HEK293 (cell line): ENCODE data around the gene SPRR5.
A peak's percentile ranks its signal among the peaks of the same experiment; 100 is the strongest.

ENCODE experiments used
- CTCF ChIA-PET: fragments of 350-600 bp; formaldehyde crosslinking; extraction: SDS; loops from one replicate; lab custom pipeline; 2021; ENCODE audit warnings: antibody characterized with exemption; lab: Yijun Ruan, JAX
- POLR2A ChIA-PET: fragments of 300-600 bp; formaldehyde crosslinking; extraction: SDS; loops from one replicate; lab custom pipeline; 2020; ENCODE audit warnings: antibody characterized with exemption, inconsistent platforms; lab: Yijun Ruan, JAX
- H3K27ac ChIP-seq: fragments of 200-500 bp; sonication (Bioruptor generic); 2 replicates; pipeline ENCODE4 v1.5.1; 2014; ENCODE audit warnings: low read depth, low read length, control low read depth, inconsistent platforms; ENCODE audit errors: extremely low read depth
- H3K36me3 ChIP-seq, 2 experiments: fragments of 200-500 bp in 1 of 2; sonication (Bioruptor generic) in 1 of 2; 1 replicate in 1 of 2; 2 replicates in 1 of 2; pipeline ENCODE4 v1.5.1; 2014 to 2017; ENCODE audit warnings: inconsistent platforms in 2 of 2, low read length in 2 of 2; ENCODE audit not compliant: control insufficient read depth in 2 of 2, insufficient read depth in 1 of 2
- H3K4me1 ChIP-seq: fragments of 200-500 bp; sonication (Bioruptor generic); 2 replicates; pipeline ENCODE4 v1.5.1; 2014; ENCODE audit warnings: mild to moderate bottlenecking, low read length, inconsistent platforms; ENCODE audit not compliant: control insufficient read depth, insufficient read depth
- H3K4me3 ChIP-seq: 2 replicates; pipeline ENCODE4 v1.5.1; 2011; ENCODE audit warnings: low read depth, mild to moderate bottlenecking, control low read depth, low read length, moderate library complexity
- H3K9me3 ChIP-seq: fragments of 200-500 bp; sonication (Bioruptor generic); 2 replicates; pipeline ENCODE4 v1.5.1; 2014; ENCODE audit warnings: low read depth, low read length, inconsistent platforms; ENCODE audit not compliant: control insufficient read depth, insufficient read depth
- ATF2 ChIP-seq: fragments of 450-650 bp; formaldehyde crosslinking; IDR thresholded peaks from 2 replicates; pipeline ENCODE4 v1.5.1; 2016; ENCODE audit warnings: missing biosample characterization, missing genetic modification characterization, low read depth
- EGR2 ChIP-seq: fragments of 450-650 bp; formaldehyde crosslinking; IDR thresholded peaks from 2 replicates; pipeline ENCODE4 v1.5.1; 2016; ENCODE audit warnings: low read depth, missing biosample characterization, missing genetic modification characterization
- IKZF3 ChIP-seq: fragments of 450-650 bp; IDR thresholded peaks from 2 replicates; pipeline ENCODE4 v1.5.0; 2018; ENCODE audit warnings: missing biosample characterization, mild to moderate bottlenecking, missing genetic modification characterization, moderate library complexity
- KLF10 ChIP-seq: fragments of 450-650 bp; IDR thresholded peaks from 2 replicates; pipeline ENCODE4 v1.5.1; 2018; ENCODE audit warnings: missing biosample characterization, mild to moderate bottlenecking, missing genetic modification characterization
- KLF17 ChIP-seq: fragments of 450-650 bp; formaldehyde crosslinking; IDR thresholded peaks from 2 replicates; pipeline ENCODE4 v1.5.1; 2016; ENCODE audit warnings: missing biosample characterization, missing genetic modification characterization
- SP3 ChIP-seq: fragments of 450-650 bp; formaldehyde crosslinking; IDR thresholded peaks from 2 replicates; pipeline ENCODE4 v1.5.1; 2016; ENCODE audit warnings: missing biosample characterization, missing genetic modification characterization
- ZBTB48 ChIP-seq: fragments of 450-650 bp; formaldehyde crosslinking; IDR thresholded peaks from 2 replicates; pipeline ENCODE4 v1.5.1; 2016; ENCODE audit warnings: missing biosample characterization, missing genetic modification characterization
- ZNF148 ChIP-seq: fragments of 450-650 bp; formaldehyde crosslinking; IDR thresholded peaks from 2 replicates; pipeline ENCODE4 v1.5.0; 2017; ENCODE audit warnings: missing biosample characterization, missing genetic modification characterization, borderline replicate concordance
- ZNF157 ChIP-seq: fragments of 450-650 bp; formaldehyde crosslinking; IDR thresholded peaks from 2 replicates; pipeline ENCODE4 v1.5.1; 2016; ENCODE audit warnings: missing biosample characterization, missing genetic modification characterization
- ZNF2 ChIP-seq: fragments of 450-650 bp; formaldehyde crosslinking; IDR thresholded peaks from 2 replicates; pipeline ENCODE4 v1.5.1; 2016; ENCODE audit warnings: missing biosample characterization, missing genetic modification characterization
- ZNF24 ChIP-seq: fragments of 450-650 bp; formaldehyde crosslinking; IDR thresholded peaks from 2 replicates; pipeline ENCODE4 v1.5.1; 2016; ENCODE audit warnings: missing biosample characterization, missing genetic modification characterization
- ZNF311 ChIP-seq: fragments of 450-650 bp; formaldehyde crosslinking; IDR thresholded peaks from 2 replicates; pipeline ENCODE4 v1.5.1; 2017; ENCODE audit warnings: missing biosample characterization, missing genetic modification characterization, borderline replicate concordance
- ZNF324 ChIP-seq: fragments of 450-650 bp; formaldehyde crosslinking; IDR thresholded peaks from 2 replicates; pipeline ENCODE4 v1.5.1; 2016; ENCODE audit warnings: missing biosample characterization, missing genetic modification characterization
- ZNF341 ChIP-seq: fragments of 450-650 bp; formaldehyde crosslinking; IDR thresholded peaks from 2 replicates; pipeline ENCODE4; 2016; ENCODE audit warnings: low read depth, missing biosample characterization, missing genetic modification characterization
- ZNF350 ChIP-seq: fragments of 450-650 bp; formaldehyde crosslinking; IDR thresholded peaks from 2 replicates; pipeline ENCODE4 v1.5.0; 2017; ENCODE audit warnings: missing biosample characterization, mild to moderate bottlenecking, missing genetic modification characterization
- ZNF362 ChIP-seq: fragments of 450-650 bp; formaldehyde crosslinking; IDR thresholded peaks from 2 replicates; pipeline ENCODE4 v1.5.1; 2016; ENCODE audit warnings: missing biosample characterization, missing genetic modification characterization
- ZNF366 ChIP-seq: fragments of 450-650 bp; formaldehyde crosslinking; conservative IDR thresholded peaks from 2 replicates; pipeline ENCODE4 v1.5.1; 2016; ENCODE audit warnings: missing biosample characterization, missing genetic modification characterization
- ZNF501 ChIP-seq: fragments of 450-650 bp; formaldehyde crosslinking; IDR thresholded peaks from 2 replicates; pipeline ENCODE4 v1.5.1; 2016; ENCODE audit warnings: missing biosample characterization, missing genetic modification characterization
- ZNF521 ChIP-seq: fragments of 450-650 bp; formaldehyde crosslinking; IDR thresholded peaks from 2 replicates; pipeline ENCODE4 v1.5.1; 2017; ENCODE audit warnings: missing biosample characterization, mild to moderate bottlenecking, missing genetic modification characterization
- ZNF529 ChIP-seq: fragments of 450-650 bp; formaldehyde crosslinking; IDR thresholded peaks from 2 replicates; pipeline ENCODE4 v1.5.1; 2017; ENCODE audit warnings: missing genetic modification characterization, missing biosample characterization; ENCODE audit not compliant: insufficient replicate concordance
- ZNF596 ChIP-seq: fragments of 450-650 bp; IDR thresholded peaks from 2 replicates; pipeline ENCODE4 v1.5.0; 2018; ENCODE audit warnings: missing biosample characterization, mild to moderate bottlenecking, missing genetic modification characterization, moderate library complexity
- ZNF629 ChIP-seq: fragments of 450-650 bp; formaldehyde crosslinking; IDR thresholded peaks from 2 replicates; pipeline ENCODE4 v1.5.1; 2017; ENCODE audit warnings: missing biosample characterization, missing genetic modification characterization
- ZNF792 ChIP-seq: fragments of 450-650 bp; formaldehyde crosslinking; IDR thresholded peaks from 2 replicates; pipeline ENCODE4 v1.5.1; 2016; ENCODE audit warnings: missing biosample characterization, missing genetic modification characterization
- ZNF843 ChIP-seq: fragments of 450-650 bp; formaldehyde crosslinking; IDR thresholded peaks from 2 replicates; pipeline ENCODE4 v1.5.1; 2016; ENCODE audit warnings: missing biosample characterization, missing genetic modification characterization

Gene SPRR5

GRCh38 chr1:152901631-152902030 lies 45.4 kb upstream of the SPRR5 start (continued):
- TF ChIP-seq KLF10: no peak

- POLR2A ChIA-PET: no interaction called here
- Histone ChIP-seq H3K9me3 (no peaks in the 10 kb centered on the region), H3K4me1 (no peaks in the 10 kb centered on the region), H3K27ac (no peak overlapping the region), H3K4me3 (no peak overlapping the region), H3K36me3 (no peaks in the 10 kb centered on the region)
- CTCF ChIA-PET: interaction anchor here (1.1 kb wide), 1 partner anchor 30 kb away, joined by 3 read pairs; no protein-coding TSS in a partner anchor
- TF ChIP-seq ZNF324 (tag by site-specific recombination) (no peak), ZNF341 (tag by site-specific recombination) (no peak), ZNF362 (tag by site-specific recombination) (no peak), ZNF596 (tag by site-specific recombination) (no peak)
Observed at GRCh38 chr1:152902636-152903035, 44.4 kb upstream of the SPRR5 start.

- H3K9me3 ChIP-seq: no peaks in the 10 kb centered on the region
- ChIA-PET POLR2A (no interaction called here), CTCF (interaction anchor here (0.6 to 1.1 kb wide), 6 partner anchors 24 to 397 kb away, joined by 3 to 5 read pairs (median 3); no protein-coding TSS in a partner anchor)
- H3K27ac ChIP-seq: no peak overlapping the region
- no peaks in the 10 kb centered on the region for H3K36me3 ChIP-seq
- no peak overlapping the region for H3K4me3 ChIP-seq
- H3K4me1 ChIP-seq: no peaks in the 10 kb centered on the region
- TF ChIP-seq ZNF350 (tag by site-specific recombination) (no peak), ZNF148 (no peak), ZNF366 (tag by site-specific recombination) (no peak), ZNF341 (tag by site-specific recombination) (no peak), ZNF792 (tag by site-specific recombination) (no peak), ZNF24 (no peak), ZNF501 (no peak), ZNF311 (tag by site-specific recombination) (no peak), EGR2 (tag by site-specific recombination) (no peak)
- TF ChIP-seq, all 188 proteins: peak for 0
Observed at GRCh38 chr1:152904688-152905440, 42.1 kb upstream of the SPRR5 start.

GRCh38 chr1:152906023-152906565 lies 40.9 kb upstream of the SPRR5 start:
- CTCF ChIA-PET: no interaction called here
- Histone ChIP-seq H3K9me3 (no peaks in the 10 kb centered on the region), H3K4me1 (no peaks in the 10 kb centered on the region), H3K4me3 (no peak overlapping the region), H3K36me3 (no peaks in the 10 kb centered on the region), H3K27ac (no peak overlapping the region)
- POLR2A ChIA-PET: no interaction called here
- TF ChIP-seq ATF2 (tag by site-specific recombination) (peak; percentile 46; the same call in 1 of the 2 replicates), ZNF2 (tag by site-specific recombination) (no peak), ZBTB48 (peak; percentile 65; the same call in 1 of the 2 replicates), ZNF157 (tag by site-specific recombination) (no peak), ZNF366 (tag by site-specific recombination) (peak; percentile 66), KLF17 (tag by site-specific recombination) (0 out of 2 replicates have a peak, but pooled peaks have one; percentile 34), ZNF629 (tag by site-specific recombination) (peak; percentile 44; the same call in 1 of the 2 replicates), ZNF843 (tag by site-specific recombination) (no peak), ZNF521 (no peak), IKZF3 (no peak), ZNF529 (tag by site-specific recombination) (no peak), SP3 (tag by site-specific recombination) (peak; percentile 16; the same call in 1 of the 2 replicates)
